GM19438 (cell line): ENCODE data around the gene FAM210A.

Experiments used
- ATAC-seq: cut with Tn5 transposase; IDR thresholded peaks from one replicate; pipeline ENCODE4 v1.9.1; 2021; ENCODE audit warnings: low read depth; ENCODE audit not compliant: unreplicated experiment

The FAM210A gene

DNA sequence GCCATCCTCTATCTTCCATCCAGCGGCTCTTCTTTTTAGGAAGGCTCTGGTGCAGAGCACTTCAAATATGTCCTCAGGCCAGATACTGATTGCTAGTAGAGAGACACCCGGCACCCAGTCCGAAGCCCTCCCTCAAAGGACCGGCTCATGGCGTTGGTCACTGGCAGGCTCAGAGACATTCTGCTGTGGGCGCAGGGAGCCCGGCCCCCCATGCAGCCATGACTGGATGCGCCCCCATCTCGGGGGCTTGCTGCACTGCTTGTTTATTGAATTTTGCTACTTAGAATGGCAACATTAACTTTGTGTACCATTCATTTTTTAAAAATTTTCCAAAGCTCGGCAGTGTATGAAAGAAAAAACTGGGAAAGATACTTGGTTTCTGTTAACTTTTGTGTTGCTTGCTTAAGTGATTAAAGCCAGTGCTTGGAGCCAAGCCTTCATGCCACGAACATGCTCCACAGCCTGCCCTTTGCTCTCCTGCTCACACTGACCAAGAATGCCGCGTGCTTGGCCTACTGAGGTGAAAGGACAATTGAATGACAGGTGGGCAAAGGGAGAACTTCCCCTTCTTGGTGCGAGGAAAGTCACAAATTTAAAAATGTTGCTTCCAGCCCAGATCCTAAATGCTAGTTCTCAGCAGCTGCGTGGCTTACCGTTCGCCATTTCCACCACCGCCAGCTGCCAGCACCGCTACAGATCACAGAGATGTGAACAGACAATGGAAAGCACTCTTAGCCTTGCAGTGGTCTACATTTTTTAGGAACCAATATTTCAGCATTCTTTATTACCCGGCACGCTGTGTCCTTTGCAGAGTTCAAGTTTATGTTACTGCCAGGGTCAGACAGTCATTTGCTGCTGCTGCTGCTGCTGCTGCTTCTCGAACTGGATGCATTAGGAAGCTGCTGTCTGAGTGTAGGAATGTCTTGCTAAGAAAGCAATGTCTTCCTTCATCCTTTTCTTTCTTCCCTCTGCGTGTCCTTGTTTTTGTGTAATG lies 76.7 kb downstream of the FAM210A start:
- ATAC-seq: no peak

GRCh38 chr18:13647761-13648160 lies 78.6 kb downstream of the FAM210A start:
- no peak for ATAC-seq

DNA sequence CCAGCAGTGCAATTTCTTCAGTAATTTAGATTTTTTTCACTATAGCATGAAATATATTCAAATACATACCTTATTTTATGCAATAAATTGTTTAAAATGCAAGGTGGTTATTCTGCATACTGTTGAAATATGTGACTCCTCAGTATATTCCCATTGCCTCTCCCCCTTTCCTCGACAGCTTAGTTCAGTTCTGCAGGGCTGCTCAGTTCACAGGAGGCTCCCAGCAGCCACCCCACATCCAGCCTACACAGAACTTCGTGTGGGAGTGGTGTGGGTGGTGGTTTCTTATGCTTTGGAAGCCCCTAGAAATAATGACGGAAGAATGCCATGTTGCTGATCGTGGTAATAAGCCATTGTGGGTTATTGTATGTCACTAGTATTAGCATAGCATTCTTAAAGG lies 79.7 kb downstream of the FAM210A start:
- ATAC-seq: no peak

- ATAC-seq: no peak
Measured at GRCh38 chr18:13645093-13645492, 81.3 kb downstream of the FAM210A start.

DNA sequence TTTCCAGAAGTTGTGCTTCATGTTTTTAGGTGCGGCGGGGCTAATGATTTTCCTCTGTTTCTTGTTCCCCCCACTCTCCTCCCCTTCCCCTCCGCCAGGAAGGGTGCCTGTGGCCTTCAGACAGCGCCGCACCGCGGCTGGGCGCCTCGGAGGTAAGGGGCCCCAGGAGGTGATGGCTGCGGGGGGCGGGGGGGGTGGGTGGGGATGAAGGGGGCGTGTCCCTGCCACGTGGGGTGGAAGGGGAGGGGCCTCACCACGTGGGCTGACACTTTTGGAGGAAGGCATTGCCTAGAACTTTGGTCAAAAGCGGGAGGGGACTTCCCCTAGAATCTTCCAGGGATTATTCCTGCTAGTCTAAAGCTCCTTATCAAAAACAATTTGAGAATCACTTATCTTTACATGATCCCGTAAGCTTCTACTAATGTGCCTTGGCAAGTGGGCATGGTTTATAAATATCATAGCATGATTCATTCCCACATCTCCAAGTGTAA lies 83.1 kb downstream of the FAM210A start:
- no peak for ATAC-seq

DNA sequence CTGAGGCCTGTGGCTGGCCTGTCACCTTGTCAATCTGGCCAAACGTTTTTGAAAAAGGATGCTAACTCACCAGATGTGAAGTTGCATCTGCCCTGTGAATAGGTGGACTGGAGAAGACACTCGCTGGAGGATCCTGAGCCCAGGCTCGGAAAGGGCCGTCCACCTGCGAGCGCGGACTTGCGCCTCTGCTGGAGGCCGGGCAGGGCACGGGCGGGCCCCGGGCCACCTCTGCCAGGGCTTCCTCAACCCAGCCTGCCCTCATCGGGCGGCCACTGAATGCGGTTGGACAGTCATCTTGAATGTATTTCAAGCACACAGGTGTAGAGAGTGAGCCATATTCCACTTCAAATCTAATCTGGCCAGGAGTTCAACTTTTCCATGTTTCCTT lies 83.9 kb downstream of the FAM210A start:
- ATAC-seq: no peak

GRCh38 chr18:13641551-13642439 lies 84.6 kb downstream of the FAM210A start:
- ATAC-seq: no peak

GRCh38 chr18:13640266-13640860 lies 86.0 kb downstream of the FAM210A start:
- no peak for ATAC-seq

DNA sequence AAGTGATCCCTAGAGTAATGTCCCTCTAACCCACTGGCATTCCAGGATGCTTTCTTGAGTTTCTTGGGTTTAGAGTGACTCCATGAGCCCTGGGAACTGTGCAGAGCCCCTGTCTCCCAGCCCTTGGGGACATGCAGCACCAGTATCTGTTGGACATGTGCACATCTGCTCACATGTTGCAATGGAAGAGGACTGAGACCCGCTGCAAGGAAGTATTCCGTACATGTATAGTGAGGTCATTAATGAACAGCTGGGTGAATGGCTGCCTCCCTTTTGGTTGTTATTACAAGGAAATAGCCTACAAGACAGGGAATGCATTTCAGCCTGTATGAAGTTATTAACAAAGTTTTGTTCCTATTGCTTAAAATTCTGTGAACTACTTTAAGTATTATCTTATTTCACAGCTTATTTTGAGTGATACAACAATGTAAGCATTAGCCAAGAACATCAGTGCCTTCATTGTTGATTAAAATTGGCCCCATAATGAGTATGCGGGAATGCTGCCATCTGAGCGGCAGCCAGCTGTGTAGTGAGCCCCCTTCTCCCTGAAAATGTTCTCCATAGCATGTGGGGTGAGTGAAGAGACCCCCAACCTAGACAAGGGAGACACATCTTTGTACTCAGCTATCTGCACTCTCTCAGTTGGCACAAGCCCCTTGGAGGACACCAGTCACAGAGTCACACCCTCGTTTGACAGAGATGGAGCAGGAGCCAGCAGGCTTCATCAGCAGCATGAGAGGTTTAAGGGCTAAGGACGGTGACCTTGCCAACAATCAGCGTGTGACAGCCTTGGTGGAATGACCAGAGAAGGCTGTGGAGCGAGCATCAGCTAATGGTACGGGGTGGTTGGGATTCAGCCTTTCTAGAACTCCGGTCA lies 87.4 kb downstream of the FAM210A start:
- no peak for ATAC-seq

DNA sequence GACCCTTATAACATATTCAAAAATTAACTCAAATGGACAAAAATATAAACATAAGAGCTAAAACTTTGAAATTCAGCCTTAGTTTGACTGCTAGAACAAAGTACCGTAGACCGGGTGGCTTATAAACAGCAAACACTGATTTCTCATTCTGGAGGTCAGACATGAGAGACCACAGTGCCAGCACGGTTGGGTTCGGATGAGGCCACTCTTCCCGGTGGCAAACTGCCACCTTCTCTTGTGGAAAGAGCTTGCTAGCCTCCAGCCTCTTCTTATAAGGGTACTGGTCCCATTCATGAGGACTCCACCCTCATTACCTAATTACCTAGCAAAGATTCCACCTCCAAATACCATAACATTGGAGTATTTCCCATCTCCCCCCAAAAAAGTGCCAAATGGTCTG lies 91.3 kb downstream of the FAM210A start:
- no peak for ATAC-seq

DNA sequence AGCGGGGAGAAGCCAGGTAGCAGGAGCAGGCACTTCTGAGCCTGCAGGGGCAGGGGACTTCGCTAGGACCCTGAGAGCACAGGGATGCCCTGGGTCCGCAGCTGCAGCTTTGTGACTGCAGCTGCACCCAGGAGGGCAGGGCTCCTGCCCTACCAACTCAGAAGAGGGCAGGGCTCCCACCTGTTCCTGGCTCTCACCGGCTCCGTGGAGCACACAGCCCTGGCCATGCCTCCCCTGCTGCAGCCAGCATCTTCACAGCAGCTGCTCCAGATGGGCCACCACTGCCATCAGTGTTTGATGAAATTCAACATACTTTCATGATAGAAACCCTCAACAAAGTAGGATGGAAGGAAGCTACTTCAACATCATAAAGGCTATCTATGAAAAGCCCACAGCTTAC lies 92.7 kb downstream of the FAM210A start:
- ATAC-seq: no peak

GRCh38 chr18:13630716-13631268 lies 95.6 kb downstream of the FAM210A start:
- ATAC-seq: no peak

DNA sequence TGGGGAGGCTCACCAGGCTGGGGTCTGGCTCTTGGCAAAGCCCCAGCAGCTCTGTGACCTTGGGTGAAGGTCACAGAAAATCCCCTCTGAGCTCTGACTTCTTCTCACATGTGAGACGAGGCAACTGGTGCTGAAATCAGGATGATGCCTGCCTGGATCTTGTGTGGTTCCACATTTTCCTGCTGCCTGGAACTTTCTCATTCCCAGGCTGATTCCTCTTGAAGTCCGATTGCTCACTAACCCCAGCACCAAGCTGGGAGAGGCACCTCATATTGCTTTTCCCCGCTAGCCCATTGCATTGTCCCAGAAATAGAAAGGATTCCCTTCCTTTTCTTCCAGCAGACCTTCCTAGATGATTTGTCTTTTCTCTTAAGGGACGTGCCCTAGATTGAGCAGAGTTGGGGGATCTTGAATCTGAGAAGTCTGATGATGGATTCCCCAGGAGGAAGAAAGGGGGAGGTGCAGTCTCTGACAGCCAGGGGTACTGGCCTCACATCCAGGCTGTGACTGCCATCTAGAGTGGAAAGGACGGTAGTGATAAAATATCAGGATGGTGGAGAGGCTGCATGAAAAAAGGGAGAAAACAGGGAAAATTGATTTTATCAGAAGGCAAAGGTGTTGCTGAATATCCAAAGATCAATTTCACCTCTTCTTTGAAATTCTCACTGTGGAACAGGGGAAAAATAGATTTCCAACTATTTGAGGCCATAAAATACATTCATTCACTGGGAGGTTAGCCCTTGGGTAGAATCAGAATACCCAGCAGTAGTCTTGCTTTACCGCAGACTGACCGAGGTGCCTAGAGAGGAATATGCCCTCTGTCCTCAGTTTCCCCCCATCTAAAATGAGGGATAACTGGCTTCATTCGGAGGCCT lies 96.3 kb downstream of the FAM210A start:
- peak; percentile 93 for ATAC-seq

GRCh38 chr18:13628211-13628610 lies 98.1 kb downstream of the FAM210A start:
- no peak for ATAC-seq

DNA sequence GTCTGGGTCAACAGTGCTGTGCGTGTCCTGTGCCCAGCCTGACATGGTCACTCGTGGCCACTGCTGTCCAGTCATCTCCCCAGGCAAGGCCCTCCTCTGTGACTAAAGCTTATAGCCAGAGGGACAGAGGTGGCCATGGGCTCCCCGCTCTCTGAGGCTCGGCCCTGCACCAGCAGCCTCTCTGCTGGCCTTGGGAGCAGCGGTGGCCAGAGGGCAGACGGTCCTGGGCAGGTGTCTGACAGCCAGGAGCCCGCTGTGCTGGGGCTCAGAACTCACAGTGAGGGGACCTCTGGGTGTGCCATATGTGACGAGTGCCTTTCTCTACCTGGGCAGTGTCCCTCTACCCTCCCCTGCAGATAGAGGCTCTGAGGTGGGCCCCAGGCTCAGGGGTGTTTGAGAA lies 98.7 kb downstream of the FAM210A start:
- ATAC-seq: no peak

DNA sequence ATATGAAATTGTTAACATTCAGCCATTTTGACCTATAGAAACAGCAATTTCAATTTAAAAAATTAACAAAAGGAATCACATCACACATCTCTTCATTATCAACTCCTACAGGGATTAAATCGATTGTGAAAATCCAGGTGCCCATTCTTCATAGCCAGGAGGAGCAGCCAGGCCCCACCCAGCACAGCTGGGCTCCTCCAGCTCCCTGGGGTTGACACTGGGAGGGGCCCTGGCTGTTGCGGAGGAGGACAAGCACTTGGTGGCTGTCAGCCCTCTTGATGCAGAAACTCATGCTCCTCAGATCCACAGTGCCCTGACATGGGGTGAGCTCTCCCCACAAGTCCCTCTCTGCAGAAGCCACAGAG lies 99.8 kb downstream of the FAM210A start:
- ATAC-seq: no peak

DNA sequence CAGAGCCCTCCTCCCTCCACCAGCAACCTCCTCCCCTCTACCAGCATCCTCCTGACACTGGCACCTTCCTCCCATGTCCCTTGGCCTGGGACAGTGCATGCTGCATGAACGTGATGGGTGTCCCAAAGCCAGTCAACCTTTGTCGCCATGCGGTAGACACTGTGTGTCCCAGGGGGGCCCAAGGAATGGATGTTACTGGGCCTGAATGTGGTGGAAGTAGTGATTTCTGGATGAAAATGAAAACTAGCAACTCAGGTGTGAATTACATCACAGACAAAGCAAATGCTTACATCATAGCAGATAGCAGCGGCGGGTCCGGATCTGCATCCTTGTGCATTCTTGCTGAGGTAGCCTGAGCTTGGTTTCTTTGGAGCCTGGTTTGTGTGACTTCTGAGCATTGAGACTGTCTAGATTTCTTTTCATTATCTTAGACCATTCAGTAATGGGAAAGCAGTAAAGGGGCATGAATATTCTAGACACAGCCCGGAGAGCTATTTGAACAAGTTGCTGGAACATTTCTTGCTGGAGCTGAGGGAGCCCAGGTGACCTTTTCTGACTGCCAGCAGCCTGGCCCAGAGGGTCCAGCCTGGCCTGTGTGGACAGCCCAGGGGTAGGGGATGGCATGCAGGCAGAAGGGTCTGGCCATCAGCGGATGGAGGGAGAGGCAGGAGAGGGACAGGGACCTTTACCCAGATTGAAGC lies 100.4 kb downstream of the FAM210A start:
- ATAC-seq: no peak

DNA sequence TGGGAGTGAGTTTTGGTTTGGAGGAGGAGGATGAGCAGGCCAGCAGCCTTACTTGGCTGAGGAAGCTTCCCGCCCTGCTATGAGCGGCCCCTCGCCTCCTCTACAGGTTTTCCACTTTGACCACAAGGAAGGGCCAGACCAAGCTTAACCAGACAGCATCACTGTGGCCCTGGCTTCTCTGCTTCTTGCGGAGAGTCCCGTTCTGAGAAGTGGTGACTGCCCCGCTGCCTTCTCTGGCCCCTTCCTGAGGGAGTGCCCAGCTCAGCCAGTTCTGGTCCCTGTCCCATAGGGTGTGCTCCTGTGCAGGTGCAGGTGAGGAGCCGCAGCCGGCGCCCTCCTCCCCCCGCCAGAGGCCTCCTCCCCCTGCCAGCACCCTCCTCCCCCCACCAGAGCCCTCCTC lies 101.0 kb downstream of the FAM210A start:
- no peak for ATAC-seq
